Muscle of leg (tissue), 11 donors: ENCODE data around the gene FKBP2. TPM values are rescaled to one million over a fixed set of nuclear protein-coding genes. Genes with fewer than 3 reads are reported as not detected.

Experiments
- DNase-seq: peaks from one replicate; pipeline ENCODE4 v3.0.0; 2013
- H3K27ac ChIP-seq: one replicate; pipeline ENCODE4 v1.5.1; 2013; ENCODE audit warnings: mild to moderate bottlenecking, low read length, control low read depth
- H3K27me3 ChIP-seq: one replicate; pipeline ENCODE4 v1.6.1; 2013; ENCODE audit warnings: low read length; ENCODE audit not compliant: control insufficient read depth, insufficient read depth
- H3K36me3 ChIP-seq: one replicate; pipeline ENCODE4 v1.6.1; 2013; ENCODE audit warnings: low read length; ENCODE audit not compliant: control insufficient read depth, insufficient read depth
- H3K4me1 ChIP-seq: one replicate; pipeline ENCODE4 v1.6.1; 2013; ENCODE audit warnings: low read length; ENCODE audit not compliant: control insufficient read depth, insufficient read depth
- H3K4me3 ChIP-seq: one replicate; pipeline ENCODE4 v1.5.1; 2013; ENCODE audit warnings: low read length, control low read depth
- H3K9me3 ChIP-seq: replicated peaks from 2 replicates; pipeline ENCODE4 v1.6.1; 2013; ENCODE audit warnings: low read depth, low read length; ENCODE audit not compliant: control insufficient read depth
- WGBS: methylation state at CpG from one replicate; pipeline ENCODE4 v1.1.5; 2013; ENCODE audit warnings: missing lambda C conversion rate; ENCODE audit not compliant: insufficient coverage; 5-methylcytosine and 5-hydroxymethylcytosine counted together
- polyA plus RNA-seq, 8 donors: library from polyadenylated mRNA; unstranded; fragments of 120-200 nt; gene quantifications; one replicate each; pipeline versions ENCODE4 v1.2.1 to v1.2.3, GENCODE V29; 2013; ENCODE audit warnings: inconsistent platforms in 1 of 8, low replicate concordance in 1 of 8; ENCODE audit not compliant: insufficient read length in 8 of 8, insufficient read depth in 1 of 8
- total RNA-seq: library from RNA; stranded (reverse); fragments of 120-200 nt; gene quantifications from one replicate; pipeline ENCODE4 v1.2.4, GENCODE V29; 2013

Gene FKBP2
- total and polyA plus RNA-seq, 9 donors, result 40.4 to 60.6 (median 53.8) TPM

GRCh38 chr11:64248578-64248977 is 7.7 kb downstream of the FKBP2 start:
- H3K9me3 ChIP-seq, result no peaks in the 10 kb centered on the region
- no peak overlapping the region for H3K4me3 ChIP-seq
- WGBS, result 77% methylated on average over 5 of the region's 7 CpGs
- no peak overlapping the region for H3K27ac ChIP-seq
- DNase-seq, result no peak
- H3K27me3 ChIP-seq, result no peaks in the 10 kb centered on the region
- H3K4me1 ChIP-seq, result peaks cover 74% of the 10 kb centered on the region
- H3K36me3 ChIP-seq, result peaks cover 14% of the 10 kb centered on the region

- no peak overlapping the region for H3K27ac ChIP-seq
- no peak for DNase-seq
- H3K27me3 ChIP-seq, result no peaks in the 10 kb centered on the region
- H3K36me3 ChIP-seq, result peaks cover 9% of the 10 kb centered on the region
- H3K9me3 ChIP-seq, result no peaks in the 10 kb centered on the region
- peaks cover 71% of the 10 kb centered on the region for H3K4me1 ChIP-seq
- 89% methylated on average over 4 of the region's 4 CpGs for WGBS
- H3K4me3 ChIP-seq, result no peak overlapping the region
Observed at GRCh38 chr11:64249038-64249437, 8.1 kb downstream of the FKBP2 start.

DNA sequence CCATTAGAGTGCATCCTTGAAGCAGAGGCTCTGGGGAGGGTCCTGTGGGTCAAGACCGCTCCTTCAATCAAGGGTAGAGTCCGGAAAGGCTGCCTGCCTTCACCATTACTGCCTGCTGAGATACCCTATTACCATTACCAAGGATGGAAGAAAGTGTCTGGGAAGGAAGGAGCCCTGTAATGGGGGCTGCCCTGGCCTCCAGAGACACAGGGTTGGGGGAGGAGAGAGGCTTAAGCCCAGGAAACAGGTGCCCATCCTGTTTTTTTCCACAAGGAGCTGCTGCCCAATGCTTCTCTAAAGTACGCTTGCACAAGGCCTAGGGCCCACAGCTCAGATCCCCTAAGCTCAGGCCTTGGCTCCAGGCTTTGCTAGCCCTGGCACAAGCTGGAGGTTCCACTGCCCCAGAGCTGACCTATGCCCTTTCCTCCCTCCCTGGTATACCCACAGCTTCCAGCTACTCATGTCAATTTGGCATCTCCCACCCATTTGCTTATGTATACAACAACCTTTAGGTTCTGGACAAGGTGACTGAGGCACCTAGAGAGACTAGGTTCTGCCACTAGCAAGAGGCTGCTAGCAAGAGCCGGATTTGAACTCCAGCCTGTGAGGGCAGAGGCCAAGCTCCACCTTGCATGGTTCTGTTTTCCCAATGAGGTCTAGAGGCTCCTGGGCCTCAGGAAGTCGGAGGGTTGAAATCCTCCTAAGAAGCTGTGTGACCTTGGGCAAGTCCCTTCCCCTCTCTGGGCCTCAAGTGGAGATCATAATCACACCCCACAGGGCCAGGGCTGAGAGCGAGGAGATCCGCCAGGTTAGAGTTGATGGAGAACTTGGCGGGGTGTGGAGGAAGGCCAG is 8.9 kb downstream of the FKBP2 start:
- Histone ChIP-seq H3K9me3 (no peaks in the 10 kb centered on the region), H3K4me3 (no peak overlapping the region), H3K36me3 (peaks cover 6% of the 10 kb centered on the region), H3K4me1 (peaks cover 64% of the 10 kb centered on the region), H3K27ac (no peak overlapping the region), H3K27me3 (no peaks in the 10 kb centered on the region)
- WGBS, result 94% methylated on average over 2 of the region's 8 CpGs
- no peak for DNase-seq

DNA sequence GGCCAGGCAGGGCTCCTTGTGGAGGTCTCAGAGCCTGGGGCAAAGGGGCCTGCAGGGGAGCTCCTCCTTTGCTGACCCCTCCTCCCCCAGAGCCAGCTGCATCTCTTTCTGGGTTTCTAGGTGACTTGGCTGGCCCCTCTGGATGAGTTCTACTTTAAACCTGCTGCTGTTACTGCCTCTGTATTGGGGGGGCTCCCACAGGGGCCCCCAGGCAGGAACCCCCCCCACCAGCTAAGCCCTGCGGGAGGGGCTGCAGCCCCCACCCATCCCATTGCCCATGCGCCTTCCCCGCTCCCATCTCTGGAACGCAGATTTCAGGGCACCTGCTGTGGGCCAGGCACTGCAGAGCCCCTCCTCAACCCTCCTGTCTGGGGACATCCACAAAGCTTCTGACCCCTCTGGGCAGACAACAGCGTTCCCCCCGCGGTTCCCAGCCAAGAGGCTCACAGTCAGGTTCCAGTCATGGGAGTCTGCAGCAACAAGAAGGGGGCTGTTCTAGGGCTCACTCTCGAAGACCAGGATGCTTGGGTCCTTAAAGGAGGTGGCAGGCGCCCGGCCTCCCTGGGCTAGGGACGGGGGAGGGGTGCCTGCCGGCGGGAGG is 9.6 kb downstream of the FKBP2 start:
- peaks cover 9% of the 10 kb centered on the region for H3K36me3 ChIP-seq
- H3K4me1 ChIP-seq, result peaks cover 57% of the 10 kb centered on the region
- no peak overlapping the region for H3K27ac ChIP-seq
- WGBS, result 23% methylated on average over 10 of the region's 13 CpGs
- DNase-seq, result no peak
- H3K9me3 ChIP-seq, result no peaks in the 10 kb centered on the region
- peak overlapping the region; percentile 48 for H3K4me3 ChIP-seq
- no peaks in the 10 kb centered on the region for H3K27me3 ChIP-seq

GRCh38 chr11:64251016-64251752 is 10.3 kb downstream of the FKBP2 start, which contains the start of gene PLCB3:
PLCB3 (plus strand) TSS chr11:64251530; CDS start chr11:64251650, 120 bp downstream.
- Histone ChIP-seq H3K27me3 (no peaks in the 10 kb centered on the region), H3K4me3 (peak within 1 kb of the TSS; percentile 75), H3K27ac (no peak within 1 kb of the TSS), H3K36me3 (peaks cover 15% of the 10 kb centered on the region), H3K4me1 (peaks cover 52% of the 10 kb centered on the region), H3K9me3 (no peaks in the 10 kb centered on the region)
- WGBS, result under 1% methylated on average over 73 of the region's 75 CpGs
- DNase-seq, result no peak

DNA sequence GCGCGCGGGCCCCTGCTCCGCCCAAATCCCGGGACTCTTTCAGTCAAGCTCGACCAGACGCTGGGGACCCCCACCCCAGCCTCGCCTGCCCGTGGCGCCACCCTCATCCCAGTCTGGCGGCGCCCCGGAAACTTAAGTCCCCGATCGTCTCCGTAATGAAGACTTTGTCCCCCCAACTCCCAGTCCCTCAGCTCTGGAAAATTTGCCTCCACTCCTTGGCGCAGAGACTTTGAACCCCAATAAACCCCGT is 10.8 kb downstream of the FKBP2 start:
- peaks cover 20% of the 10 kb centered on the region for H3K36me3 ChIP-seq
- H3K27me3 ChIP-seq, result no peaks in the 10 kb centered on the region
- 0% methylated on average over 18 of the region's 18 CpGs for WGBS
- no peak overlapping the region for H3K27ac ChIP-seq
- no peak for DNase-seq
- no peaks in the 10 kb centered on the region for H3K9me3 ChIP-seq
- H3K4me1 ChIP-seq, result peaks cover 52% of the 10 kb centered on the region
- H3K4me3 ChIP-seq, result peak overlapping the region; percentile 75

DNA sequence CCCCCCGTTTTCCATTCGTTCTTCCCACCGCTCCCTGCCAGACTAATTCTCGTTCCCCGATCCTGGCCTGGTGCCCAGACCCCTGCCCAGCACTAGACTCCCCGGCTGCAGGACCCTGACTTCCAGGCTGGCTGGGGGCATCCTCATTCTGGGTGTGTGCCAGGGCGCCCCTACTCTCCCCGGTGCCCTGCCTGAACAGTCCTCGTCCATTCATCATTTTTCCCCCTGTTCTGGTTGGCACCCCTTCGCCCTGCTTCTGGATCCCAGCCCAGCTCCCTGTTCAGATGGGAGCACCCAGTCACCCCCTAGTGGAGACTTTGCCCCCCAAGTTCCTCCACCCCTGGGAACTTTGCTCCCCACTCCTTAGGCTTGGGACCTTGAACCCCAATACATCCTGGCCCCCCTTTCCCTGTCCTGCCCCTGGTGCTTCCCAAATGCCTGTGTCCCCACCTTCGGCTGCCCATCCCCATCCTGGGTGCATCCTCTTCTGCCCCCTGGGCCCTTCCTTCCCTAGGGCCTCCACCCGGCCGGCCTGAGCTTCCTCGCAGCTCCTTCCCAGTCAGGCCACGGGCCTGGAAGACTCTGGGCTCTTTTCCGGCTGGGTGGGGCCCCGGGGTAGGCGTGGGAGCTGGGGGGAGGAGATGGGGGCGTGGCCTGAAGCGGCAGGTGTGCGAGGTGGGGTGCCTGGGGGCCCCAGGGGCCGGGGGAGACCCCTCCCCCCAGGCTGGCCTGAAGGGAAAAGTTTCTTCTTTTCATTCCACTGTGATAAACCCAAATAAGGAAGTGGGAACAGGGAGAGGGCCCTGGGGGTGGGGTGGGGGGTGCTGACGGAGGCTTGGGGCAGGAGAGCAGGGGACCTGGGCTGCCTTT is 11.3 kb downstream of the FKBP2 start:
- Histone ChIP-seq H3K27ac (no peak overlapping the region), H3K9me3 (no peaks in the 10 kb centered on the region), H3K27me3 (no peaks in the 10 kb centered on the region), H3K36me3 (peaks cover 23% of the 10 kb centered on the region), H3K4me1 (peaks cover 47% of the 10 kb centered on the region), H3K4me3 (peak overlapping the region; percentile 75)
- DNase-seq, result no peak
- 8% methylated on average over 12 of the region's 23 CpGs for WGBS

- H3K36me3 ChIP-seq, result peaks cover 27% of the 10 kb centered on the region
- no peak overlapping the region for H3K27ac ChIP-seq
- peaks cover 41% of the 10 kb centered on the region for H3K4me1 ChIP-seq
- H3K4me3 ChIP-seq, result no peak overlapping the region
- 63% methylated on average over 7 of the region's 8 CpGs for WGBS
- no peak for DNase-seq
- H3K27me3 ChIP-seq, result no peaks in the 10 kb centered on the region
- H3K9me3 ChIP-seq, result no peaks in the 10 kb centered on the region
Observed at GRCh38 chr11:64253043-64253442, 12.1 kb downstream of the FKBP2 start.

DNA sequence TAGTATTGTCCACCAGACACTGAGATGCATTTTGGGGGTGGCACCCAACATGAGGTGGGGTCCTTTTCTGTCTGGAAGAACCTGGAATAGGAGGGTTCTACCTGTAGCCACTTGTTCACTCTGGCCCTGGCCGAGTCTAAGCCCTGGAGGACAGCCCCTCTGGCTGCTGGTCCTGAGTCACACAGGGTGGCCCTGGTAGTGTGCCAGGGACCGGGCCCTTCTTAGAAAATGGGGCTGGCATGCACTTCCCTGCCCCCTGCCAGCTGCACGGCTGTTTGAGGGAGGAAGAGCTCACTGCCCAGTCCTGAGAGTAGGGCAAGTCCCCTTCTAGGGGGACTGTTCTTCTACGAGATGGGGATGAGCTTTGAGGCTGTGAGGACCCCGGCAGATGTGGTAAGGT is 12.6 kb downstream of the FKBP2 start:
- Histone ChIP-seq H3K9me3 (no peaks in the 10 kb centered on the region), H3K27me3 (no peaks in the 10 kb centered on the region), H3K4me1 (peaks cover 41% of the 10 kb centered on the region), H3K4me3 (no peak overlapping the region), H3K36me3 (peaks cover 30% of the 10 kb centered on the region), H3K27ac (no peak overlapping the region)
- WGBS, result 58% methylated on average over 3 of the region's 5 CpGs
- DNase-seq, result no peak
